HepG2 (cell line): Measurements from ENCODE around the gene CAMTA1. TPM values are rescaled to one million over a fixed set of nuclear protein-coding genes. Genes with fewer than 3 reads are reported as not detected.

Source experiments
- ATAC-seq: fragments of 200-7000 bp; cut with Tn5 transposase; 3 replicates; pipeline ENCODE4 v1.9.1; 2020; ENCODE audit warnings: mild to moderate bottlenecking, moderate library complexity
- BruUV-seq: library from RNA; stranded (reverse); fragments of 400-500 nt; replicated peaks from 2 replicates; lab custom pipeline; 2021; lab: Mats Ljungman, UMichigan
- CTCF ChIA-PET: fragments of 300-600 bp; formaldehyde crosslinking; extraction: SDS; loops from one replicate; lab custom pipeline; 2021; ENCODE audit warnings: low total read pairs, inconsistent platforms, low intra/inter-chr PET ratio; lab: Yijun Ruan, JAX
- POLR2A ChIA-PET: fragments of 350-600 bp; sonication (Branson Sonifier 250); formaldehyde crosslinking; loops from one replicate; lab custom pipeline; 2020; ENCODE audit warnings: antibody characterized with exemption, inconsistent platforms; lab: Yijun Ruan, JAX
- DNase-seq: peaks from one replicate; pipeline ENCODE4 v3.0.0-alpha.2; 2015; ENCODE audit warnings: low spot score
- FAIRE-seq: peaks from 3 replicates; lab custom pipeline; 2011; peaks lifted over from hg19 to GRCh38; lab: Jason Lieb, UNC
- H2AFZ ChIP-seq: one replicate; pipeline ENCODE4 v1.6.1; 2011; ENCODE audit warnings: low read length, inconsistent platforms
- H3K27ac ChIP-seq: fragments of 300-600 bp; 3 replicates; pipeline ENCODE4 v1.8.0; 2011; ENCODE audit warnings: mixed run types, mild to moderate bottlenecking, mixed read lengths, low read length, inconsistent platforms; ENCODE audit not compliant: insufficient read depth; ENCODE audit errors: extremely low read length
- H3K27me3 ChIP-seq, 2 experiments: fragments of 200-600 bp in 1 of 2; 2 replicates in 1 of 2; 3 replicates in 1 of 2; pipeline versions ENCODE4 v1.6.0 to v1.8.0; 2011; ENCODE audit warnings: low read length in 2 of 2, mild to moderate bottlenecking in 2 of 2, moderate library complexity in 2 of 2, inconsistent platforms in 1 of 2; ENCODE audit not compliant: insufficient read depth in 2 of 2, control insufficient read depth in 1 of 2
- H3K36me3 ChIP-seq, 2 experiments: fragments of 200-600 bp in 1 of 2; replicated peaks in 1 of 2; 2 replicates in 1 of 2; 3 replicates in 1 of 2; pipeline versions ENCODE4 v1.5.1 to v1.8.0; 2011; ENCODE audit warnings: low read length in 2 of 2, inconsistent platforms in 1 of 2; ENCODE audit not compliant: insufficient read depth in 2 of 2, control insufficient read depth in 1 of 2
- H3K4me1 ChIP-seq: 2 replicates; pipeline ENCODE4 v1.5.1; 2012; ENCODE audit warnings: low read length, inconsistent platforms; ENCODE audit not compliant: insufficient read depth
- H3K4me2 ChIP-seq: 2 replicates; pipeline ENCODE4 v1.6.0; 2011; ENCODE audit warnings: low read depth, low read length, inconsistent platforms
- H3K4me3 ChIP-seq, 3 experiments: fragments of 200-600 bp in 1 of 3; sonication (generic), shearing (Covaris generic) in 1 of 3; replicated peaks in 1 of 3; 2 replicates each; pipeline ENCODE4 v1.5.1; 2011 to 2016; ENCODE audit warnings: low read length in 3 of 3, inconsistent platforms in 2 of 3, low read depth in 2 of 3, mild to moderate bottlenecking in 2 of 3, control low read depth in 1 of 3, mixed read lengths in 1 of 3; ENCODE audit not compliant: insufficient read depth in 1 of 3
- H3K79me2 ChIP-seq: one replicate; pipeline ENCODE4 v1.6.1; 2011; ENCODE audit warnings: low read length, inconsistent platforms; ENCODE audit not compliant: insufficient read depth
- H3K9ac ChIP-seq: 2 replicates; pipeline ENCODE4 v1.6.0; 2011; ENCODE audit warnings: mild to moderate bottlenecking, low read depth, low read length, inconsistent platforms; ENCODE audit not compliant: insufficient read depth
- H3K9me3 ChIP-seq: 2 replicates; pipeline ENCODE4 v1.5.1; 2012; ENCODE audit warnings: mild to moderate bottlenecking, low read length
- H4K20me1 ChIP-seq: 2 replicates; pipeline ENCODE4 v1.6.0; 2011; ENCODE audit warnings: inconsistent platforms, mild to moderate bottlenecking, low read length, moderate library complexity; ENCODE audit not compliant: insufficient read depth
- ATF7 ChIP-seq, 2 experiments: fragments of 450-650 bp in 1 of 2; sonication (generic) in 1 of 2; formaldehyde crosslinking in 1 of 2; IDR thresholded peaks; 2 replicates each; pipeline versions ENCODE4 v1.4.0 to v1.6.1; 2016 to 2020; ENCODE audit warnings: antibody characterized with exemption in 1 of 2, mild to moderate bottlenecking in 1 of 2, missing genetic modification reagents in 1 of 2
- FOXK2 ChIP-seq: fragments of 450-650 bp; IDR thresholded peaks from 2 replicates; pipeline ENCODE4 v1.6.1; 2016
- HIC2 ChIP-seq: sonication (generic); formaldehyde crosslinking; IDR thresholded peaks from 2 replicates; pipeline ENCODE4 v1.9.0; 2022; ENCODE audit warnings: low read depth, missing genetic modification reagents
- KDM6A ChIP-seq: IDR thresholded peaks from 2 replicates; pipeline ENCODE4 v1.6.1; 2016; ENCODE audit warnings: low read depth
- MAZ ChIP-seq, 2 experiments: sonication (generic) in 1 of 2; formaldehyde crosslinking in 1 of 2; IDR thresholded peaks; 2 replicates each; pipeline versions ENCODE4 v1.5.0 to v1.6.1; 2012 to 2020; ENCODE audit warnings: low read depth in 2 of 2, mild to moderate bottlenecking in 2 of 2, borderline replicate concordance in 1 of 2, improper control_type of control experiment in 1 of 2, low read length in 1 of 2, missing genetic modification reagents in 1 of 2, moderate library complexity in 1 of 2
- PCBP1 ChIP-seq: fragments of 200-400 bp; formaldehyde crosslinking; IDR thresholded peaks from 2 replicates; pipeline ENCODE4 v1.6.1; 2017; ENCODE audit warnings: mild to moderate bottlenecking, low read depth, low read length, borderline replicate concordance
- PLSCR1 ChIP-seq: sonication (generic); formaldehyde crosslinking; IDR thresholded peaks from 2 replicates; pipeline ENCODE4 v1.5.0; 2020; ENCODE audit warnings: missing genetic modification reagents, mild to moderate bottlenecking, borderline replicate concordance
- POGK ChIP-seq: sonication (generic); formaldehyde crosslinking; conservative IDR thresholded peaks from 2 replicates; pipeline ENCODE4 v1.8.0; 2022; ENCODE audit warnings: mild to moderate bottlenecking, moderate library complexity, missing genetic modification reagents
- TCF12 ChIP-seq, 2 experiments: fragments of 450-650 bp in 1 of 2; sonication (generic) in 1 of 2; formaldehyde crosslinking in 1 of 2; IDR thresholded peaks; 2 replicates each; pipeline versions ENCODE4 v1.6.1 to v1.8.0; 2017 to 2022; ENCODE audit warnings: antibody characterized with exemption in 1 of 2, mild to moderate bottlenecking in 1 of 2, missing genetic modification reagents in 1 of 2, moderate library complexity in 1 of 2
- ZFY ChIP-seq: sonication (generic); formaldehyde crosslinking; IDR thresholded peaks from 2 replicates; pipeline ENCODE4 v1.4.0; 2020; ENCODE audit warnings: missing genetic modification reagents
- ZNF431 ChIP-seq: sonication (generic); formaldehyde crosslinking; IDR thresholded peaks from 2 replicates; pipeline ENCODE4 v1.9.0; 2022; ENCODE audit warnings: missing genetic modification reagents, low read depth, mild to moderate bottlenecking, borderline replicate concordance
- ZNF446 ChIP-seq: sonication (generic); formaldehyde crosslinking; IDR thresholded peaks from 2 replicates; pipeline ENCODE4 v1.5.0; 2020; ENCODE audit warnings: mild to moderate bottlenecking, missing genetic modification reagents
- ZNF710 ChIP-seq: sonication (generic); formaldehyde crosslinking; IDR thresholded peaks from 2 replicates; pipeline ENCODE4 v1.5.0; 2020; ENCODE audit warnings: mild to moderate bottlenecking, missing genetic modification reagents, borderline replicate concordance
- ZNF737 ChIP-seq: sonication (generic); formaldehyde crosslinking; IDR thresholded peaks from 2 replicates; pipeline ENCODE4 v1.5.0; 2020; ENCODE audit warnings: missing genetic modification reagents, mild to moderate bottlenecking, borderline replicate concordance
- ZNF768 ChIP-seq: sonication (generic); formaldehyde crosslinking; IDR thresholded peaks from 2 replicates; pipeline ENCODE4 v1.4.0; 2020; ENCODE audit warnings: missing genetic modification reagents
- WGBS: methylation state at CpG from one replicate; pipeline ENCODE4 v1.1.6; 2017; ENCODE audit warnings: low lambda C conversion rate; 5-methylcytosine and 5-hydroxymethylcytosine counted together
- in situ Hi-C: cut with HindIII; loops from 2 replicates; pipeline ENCODE4 v1.10.0; 2017; ENCODE audit warnings: low pct_unique_long_range_greater_than_20kb; ENCODE audit not compliant: extremely low pct_ligation_motif_present
- intact Hi-C: fragments of 100-400 bp; cut with micrococcal nuclease; formaldehyde crosslinking; loops from one replicate; pipeline ENCODE4 v1.10.0; 2022; ENCODE audit not compliant: unreplicated experiment
- polyA plus RNA-seq, 8 experiments: library from polyadenylated mRNA; depleted of rRNA in 3 of 8; stranded (reverse) in 7 of 8; unstranded in 1 of 8; fragments of >200 nt; fragmentation: Illumina TruSeq in 4 of 8; extraction: Trizol in 4 of 8; gene quantifications; 2 replicates each; pipeline versions ENCODE4 v1.2.1 to v1.2.3, GENCODE V29; 2011 to 2016; ENCODE audit warnings: low read depth in 4 of 8, missing spikeins in 1 of 8, mixed read lengths in 1 of 8; ENCODE audit not compliant: insufficient read depth in 1 of 8
- total RNA-seq, 5 experiments: library from RNA; depleted of rRNA; stranded (reverse); fragments of >200 nt; fragmentation: Illumina TruSeq; extraction: Trizol; gene quantifications; 2 replicates each; pipeline ENCODE4 v1.2.3, GENCODE V29; 2016; ENCODE audit warnings: low read depth in 1 of 5

The CAMTA1 gene
- total and polyA plus RNA-seq, 2 of the 13 experiments (the other 11 are each of a cell fraction or from before 2014, with no cell fraction given), result 25.0 to 36.4 TPM

GRCh38 chr1:7436056-7437005, 651.1 kb downstream of the CAMTA1 start:
- FAIRE-seq (no peak), ATAC-seq (no peak), DNase-seq (no peak)
- no peaks in the 10 kb centered on the region for H3K4me1 ChIP-seq
- no peaks in the 10 kb centered on the region for H3K79me2 ChIP-seq
- no peaks in the 10 kb centered on the region for H4K20me1 ChIP-seq
- CTCF ChIA-PET, result no interaction called here
- no peak overlapping the region for H3K4me2 ChIP-seq
- peaks cover 5 to 30% of the 10 kb centered on the region in 2 experiments for H3K27me3 ChIP-seq
- H3K36me3 ChIP-seq, result no peaks in the 10 kb centered on the region
- no peak overlapping the region for H3K9ac ChIP-seq
- H2AFZ ChIP-seq, result no peak overlapping the region
- no peaks in the 10 kb centered on the region for H3K9me3 ChIP-seq
- POLR2A ChIA-PET, result no interaction called here
- in situ Hi-C loops, result no loop called here
- no peak overlapping the region for H3K27ac ChIP-seq
- no peak overlapping the region for H3K4me3 ChIP-seq
- 29% methylated on average over 13 of the region's 20 CpGs for WGBS
- BruUV-seq, result no TSS peak
- intact Hi-C loops, result no loop called here
- TF ChIP-seq MAZ (IDR thresholded peaks at IDR 0.05; ENCODE audit: borderline replicate concordance, low read depth, low read length) (no peak), MAZ (CRISPR knock-in tag; IDR thresholded peaks at IDR 0.05; ENCODE audit: low read depth) (no peak), TCF12 (IDR thresholded peaks at IDR 0.05) (no peak), TCF12 (CRISPR knock-in tag; IDR thresholded peaks at IDR 0.05) (no peak), KDM6A (CRISPR knock-in tag) (no peak), PCBP1 (no peak), ATF7 (IDR thresholded peaks at IDR 0.05) (no peak), ATF7 (CRISPR knock-in tag; IDR thresholded peaks at IDR 0.05) (no peak), ZNF431 (CRISPR knock-in tag) (no peak), HIC2 (CRISPR knock-in tag) (no peak), POGK (no peak), ZNF737 (CRISPR knock-in tag) (no peak), FOXK2 (no peak), ZNF768 (CRISPR knock-in tag) (no peak), PLSCR1 (CRISPR knock-in tag) (no peak), ZNF710 (CRISPR knock-in tag) (no peak), ZNF446 (CRISPR knock-in tag) (no peak), ZFY (CRISPR knock-in tag) (no peak)
